GM19351 (cell line): Measurements from ENCODE around the gene YPEL3.

ENCODE experiments used
- ATAC-seq: cut with Tn5 transposase; IDR thresholded peaks from one replicate; pipeline ENCODE4 v1.9.1; 2021; ENCODE audit warnings: mild to moderate bottlenecking, moderate library complexity; ENCODE audit not compliant: unreplicated experiment

YPEL3 gene

DNA sequence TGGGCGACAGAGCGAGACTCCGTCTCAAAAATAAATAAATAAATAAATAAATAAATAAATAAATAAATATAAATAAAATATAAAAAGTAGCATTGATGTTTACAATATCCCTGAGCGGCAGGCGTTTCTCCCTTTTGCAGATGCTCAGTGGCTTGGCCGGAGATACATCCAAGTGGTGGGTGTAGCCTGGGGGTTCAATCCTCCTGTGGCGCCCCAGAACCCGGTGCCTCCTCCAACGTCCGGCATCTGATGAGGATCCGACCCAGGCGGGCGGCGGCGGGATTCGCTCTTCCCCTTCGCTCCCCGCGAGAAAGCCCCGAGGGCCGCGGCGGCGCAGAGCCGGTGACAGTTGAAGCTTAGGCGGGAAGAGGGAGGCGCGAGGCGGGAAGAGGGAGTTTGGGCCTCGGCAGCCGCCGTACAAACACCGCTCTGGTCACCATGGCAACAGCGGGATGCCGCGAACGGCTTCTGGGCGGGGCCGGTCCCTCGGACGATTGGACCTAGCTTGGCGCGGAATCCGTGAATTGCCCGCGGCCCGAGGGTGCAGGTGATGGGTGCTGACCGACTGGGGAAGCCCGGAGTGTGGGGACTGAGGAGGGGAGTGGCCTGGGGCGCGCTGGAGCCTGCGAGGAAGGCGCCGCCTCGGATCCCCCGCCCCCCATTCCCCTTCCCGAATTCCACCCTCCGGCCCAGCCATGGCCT is 43.2 kb downstream of the YPEL3 start:
- ATAC-seq: peak; percentile 60

DNA sequence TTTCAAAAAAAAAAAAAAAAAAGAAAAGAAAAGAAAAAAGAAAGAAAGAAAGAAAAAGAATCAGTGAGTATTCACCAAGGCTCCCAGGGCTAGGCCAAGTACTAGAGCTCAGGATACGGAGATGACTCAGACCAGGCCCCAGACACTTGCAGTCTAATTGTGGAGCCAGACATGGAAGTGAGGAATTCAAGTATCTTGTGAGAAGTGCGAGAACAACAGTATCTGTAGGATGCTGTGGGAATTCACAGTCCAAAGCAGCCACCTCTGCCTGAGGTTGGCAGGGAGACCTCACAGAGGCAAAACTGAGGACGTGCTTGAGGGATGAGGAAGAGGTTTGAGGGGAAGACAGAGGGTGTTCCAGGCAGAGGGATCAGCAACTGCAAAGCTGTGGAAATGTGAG is 44.5 kb downstream of the YPEL3 start:
- ATAC-seq: no peak

DNA sequence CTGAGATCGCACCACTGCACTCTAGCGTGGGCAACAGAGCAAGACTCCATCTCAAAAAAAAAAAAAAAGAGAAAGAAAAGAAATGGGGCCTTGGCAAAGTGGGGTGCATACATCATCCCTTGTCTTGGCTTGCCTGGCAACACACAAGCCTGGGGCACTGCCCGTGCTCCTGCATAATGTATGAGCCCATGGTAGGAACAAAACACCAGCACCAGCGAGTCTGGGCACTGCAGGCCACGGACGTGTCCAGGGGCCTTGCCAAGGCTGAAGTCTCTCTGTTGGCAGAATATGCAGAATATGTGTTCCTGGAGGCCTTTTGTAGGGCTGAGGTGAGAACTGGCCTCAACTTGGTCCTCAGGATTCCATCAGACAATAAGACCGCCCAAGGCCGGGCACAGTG is 46.1 kb downstream of the YPEL3 start:
- ATAC-seq: no peak

DNA sequence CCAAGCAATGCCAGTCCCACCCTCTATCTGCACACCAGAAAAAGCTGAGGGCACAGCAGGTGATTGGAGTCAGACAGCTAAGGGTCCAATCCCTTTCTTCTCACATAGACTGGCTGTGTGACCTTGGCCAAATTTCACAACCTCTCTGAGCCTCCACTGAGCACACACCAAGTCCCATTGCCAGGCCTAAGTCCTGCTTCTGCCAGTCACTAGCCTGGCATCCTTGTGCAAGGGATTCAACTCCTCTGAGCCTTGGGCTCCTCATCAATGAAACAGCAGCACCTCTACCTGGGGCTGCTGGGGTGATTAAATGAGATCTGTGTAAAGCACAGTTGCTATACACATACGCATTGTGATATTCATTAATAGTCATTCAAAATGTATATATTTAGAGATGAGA is 49.4 kb downstream of the YPEL3 start:
- no peak for ATAC-seq

DNA sequence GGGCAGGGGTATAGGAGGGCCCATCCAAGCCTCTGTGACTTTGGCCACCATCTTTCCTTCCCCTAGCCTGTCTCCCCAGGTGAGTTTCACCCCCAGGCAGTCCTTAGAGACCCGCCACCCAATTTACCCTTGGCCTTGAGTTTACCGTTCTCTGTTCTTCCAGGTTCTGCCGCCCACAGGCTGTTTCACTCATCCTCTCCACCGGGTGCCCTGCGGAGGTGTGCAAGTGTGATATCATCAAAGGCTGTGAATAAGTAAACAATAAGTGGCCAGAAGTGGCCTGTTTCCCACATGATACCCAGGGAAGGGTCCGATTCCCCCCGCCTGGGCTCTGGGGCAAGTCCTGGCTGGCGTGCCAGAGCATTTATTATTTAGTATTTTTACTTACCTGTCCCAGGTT is 49.8 kb downstream of the YPEL3 start:
- no peak for ATAC-seq
